ENCODE measurements around the gene MEGF9. TPM values are rescaled to one million over a fixed set of nuclear protein-coding genes. Genes with fewer than 3 reads are reported as not detected.

MEGF9 gene
- total RNA-seq, 1 experiment from 2014 or later: 35.7 TPM

- no peak overlapping the region for H3K4me3 ChIP-seq
- H3K4me1 ChIP-seq (replicated peaks; ENCODE audit: insufficient read depth): peaks cover 49% of the 10 kb centered on the region
- peak overlapping the region; percentile 12; the same call in 1 of the 2 replicates for H3K27ac ChIP-seq
- ChIA-PET CTCF (interaction anchor here (0.9 to 1.0 kb wide), 2 partner anchors 10 to 120 kb away, joined by 5 to 10 read pairs; no protein-coding TSS in a partner anchor), POLR2A (ENCODE audit: unreplicated experiment) (no interaction called here)
- TF ChIP-seq CTCF (conservative IDR thresholded peaks at IDR 0.05) (no peak), EZH2 (IDR thresholded peaks at IDR 0.05; ENCODE audit: low read depth) (no peak)
- peaks cover 17% of the 10 kb centered on the region for H3F3A ChIP-seq (ENCODE audit: insufficient read depth, low read depth)
- H3K79me2 ChIP-seq (ENCODE audit: low read depth): no peaks in the 10 kb centered on the region
- no peaks in the 10 kb centered on the region for H3K27me3 ChIP-seq (ENCODE audit: insufficient read depth, low read depth)
- H3K9me3 ChIP-seq (ENCODE audit: insufficient read depth, low read depth): no peaks in the 10 kb centered on the region
- BruUV-seq (replicated peaks): no TSS peak
- DNase-seq: peak in 1 of 2 experiments; percentile 61
- H3K4me2 ChIP-seq: no peak overlapping the region
- no peak overlapping the region; the same call in 1 of the 2 replicates for H2AFZ ChIP-seq
- no peaks in the 10 kb centered on the region for H4K20me1 ChIP-seq (ENCODE audit: insufficient read depth)
- H3K36me3 ChIP-seq (ENCODE audit: low read depth): no peaks in the 10 kb centered on the region
- no peaks in the 10 kb centered on the region for H3K9me2 ChIP-seq (ENCODE audit: insufficient read depth)
- intact Hi-C loops (cut with micrococcal nuclease; ENCODE audit: unreplicated experiment): no loop called here
Observed at GRCh38 chr9:120740132-120740531, 25.9 kb upstream of the MEGF9 start.

GRCh38 chr9:120737416-120738165, 23.3 kb upstream of the MEGF9 start:
- no peak overlapping the region for H3K4me3 ChIP-seq
- H4K20me1 ChIP-seq (ENCODE audit: insufficient read depth): no peaks in the 10 kb centered on the region
- H3K9me3 ChIP-seq (ENCODE audit: insufficient read depth, low read depth): no peaks in the 10 kb centered on the region
- no peak overlapping the region for H2AFZ ChIP-seq
- ChIA-PET CTCF (no interaction called here), POLR2A (ENCODE audit: unreplicated experiment) (no interaction called here)
- TF ChIP-seq CTCF (conservative IDR thresholded peaks at IDR 0.05): no peak
- no peak for TF ChIP-seq EZH2 (IDR thresholded peaks at IDR 0.05; ENCODE audit: low read depth)
- H3K27ac ChIP-seq: no peak overlapping the region
- peaks cover 74% of the 10 kb centered on the region for H3K4me1 ChIP-seq (replicated peaks; ENCODE audit: insufficient read depth)
- no peaks in the 10 kb centered on the region for H3K9me2 ChIP-seq (ENCODE audit: insufficient read depth)
- DNase-seq: no peak
- BruUV-seq (replicated peaks): no TSS peak
- no peaks in the 10 kb centered on the region for H3K36me3 ChIP-seq (ENCODE audit: low read depth)
- H3K4me2 ChIP-seq: no peak overlapping the region
- intact Hi-C loops (cut with micrococcal nuclease; ENCODE audit: unreplicated experiment): loop anchor here (10.0 kb wide), 1 partner anchor 547 kb away; no protein-coding TSS in a partner anchor
- no peaks in the 10 kb centered on the region for H3K27me3 ChIP-seq (ENCODE audit: insufficient read depth, low read depth)
- no peaks in the 10 kb centered on the region for H3K79me2 ChIP-seq (ENCODE audit: low read depth)
- H3F3A ChIP-seq (ENCODE audit: insufficient read depth, low read depth): peaks cover 38% of the 10 kb centered on the region

GRCh38 chr9:120736881-120737280, 22.6 kb upstream of the MEGF9 start:
- H3K36me3 ChIP-seq (ENCODE audit: low read depth): no peaks in the 10 kb centered on the region
- peaks cover 42% of the 10 kb centered on the region for H3F3A ChIP-seq (ENCODE audit: insufficient read depth, low read depth)
- H3K4me3 ChIP-seq: no peak overlapping the region
- BruUV-seq (replicated peaks): no TSS peak
- TF ChIP-seq EZH2 (IDR thresholded peaks at IDR 0.05; ENCODE audit: low read depth): no peak
- TF ChIP-seq CTCF (conservative IDR thresholded peaks at IDR 0.05): no peak
- intact Hi-C loops (cut with micrococcal nuclease; ENCODE audit: unreplicated experiment): loop anchor here (10.0 kb wide), 1 partner anchor 548 kb away; no protein-coding TSS in a partner anchor
- no peak for DNase-seq
- H3K9me2 ChIP-seq (ENCODE audit: insufficient read depth): no peaks in the 10 kb centered on the region
- H3K9me3 ChIP-seq (ENCODE audit: insufficient read depth, low read depth): no peaks in the 10 kb centered on the region
- no peak overlapping the region for H3K4me2 ChIP-seq
- CTCF ChIA-PET: no interaction called here
- no peaks in the 10 kb centered on the region for H4K20me1 ChIP-seq (ENCODE audit: insufficient read depth)
- H3K27me3 ChIP-seq (ENCODE audit: insufficient read depth, low read depth): no peaks in the 10 kb centered on the region
- H3K27ac ChIP-seq: peak overlapping the region; percentile 94
- no peak overlapping the region for H2AFZ ChIP-seq
- POLR2A ChIA-PET (ENCODE audit: unreplicated experiment): no interaction called here
- peaks cover 77% of the 10 kb centered on the region for H3K4me1 ChIP-seq (replicated peaks; ENCODE audit: insufficient read depth)
- no peaks in the 10 kb centered on the region for H3K79me2 ChIP-seq (ENCODE audit: low read depth)

Measured in PC-9 (cell line).